GM15510 (cell line): ENCODE data around the gene GHR.

Source experiments
- POLR2A ChIP-seq: IDR thresholded peaks from 3 replicates; pipeline ENCODE4 v1.6.1; 2011; ENCODE audit warnings: borderline replicate concordance; ENCODE audit not compliant: insufficient read length; ENCODE audit errors: extremely low read depth

The GHR gene

GRCh38 chr5:42591015-42591414 is 167.8 kb downstream of the GHR start:
- no peak for TF ChIP-seq POLR2A

- no peak for TF ChIP-seq POLR2A
Measured at GRCh38 chr5:42592401-42593140, 169.3 kb downstream of the GHR start.

GRCh38 chr5:42593591-42593990 is 170.4 kb downstream of the GHR start:
- no peak for TF ChIP-seq POLR2A

GRCh38 chr5:42595597-42595996 is 172.4 kb downstream of the GHR start:
- TF ChIP-seq POLR2A = no peak

- no peak for TF ChIP-seq POLR2A
Measured at GRCh38 chr5:42596817-42597216, 173.6 kb downstream of the GHR start.

GRCh38 chr5:42597318-42597937 is 174.2 kb downstream of the GHR start:
- no peak for TF ChIP-seq POLR2A

- no peak for TF ChIP-seq POLR2A
Measured at GRCh38 chr5:42598311-42598710, 175.1 kb downstream of the GHR start.

- TF ChIP-seq POLR2A = no peak
Measured at GRCh38 chr5:42599106-42599505, 175.9 kb downstream of the GHR start.

GRCh38 chr5:42600441-42600840 is 177.2 kb downstream of the GHR start:
- TF ChIP-seq POLR2A = no peak

- TF ChIP-seq POLR2A = no peak
Measured at GRCh38 chr5:42604171-42604711, 181.0 kb downstream of the GHR start.

GRCh38 chr5:42605490-42605889 is 182.3 kb downstream of the GHR start:
- TF ChIP-seq POLR2A = no peak

- TF ChIP-seq POLR2A = no peak
Measured at GRCh38 chr5:42606464-42606869, 183.2 kb downstream of the GHR start.

- TF ChIP-seq POLR2A = no peak
Measured at GRCh38 chr5:42611437-42611836, 188.2 kb downstream of the GHR start.

- TF ChIP-seq POLR2A = no peak
Measured at GRCh38 chr5:42612750-42613366, 189.6 kb downstream of the GHR start.

- TF ChIP-seq POLR2A = no peak
Measured at GRCh38 chr5:42614509-42614908, 191.3 kb downstream of the GHR start.
